ENCODE data around the gene AMPD3.

The AMPD3 gene

DNA sequence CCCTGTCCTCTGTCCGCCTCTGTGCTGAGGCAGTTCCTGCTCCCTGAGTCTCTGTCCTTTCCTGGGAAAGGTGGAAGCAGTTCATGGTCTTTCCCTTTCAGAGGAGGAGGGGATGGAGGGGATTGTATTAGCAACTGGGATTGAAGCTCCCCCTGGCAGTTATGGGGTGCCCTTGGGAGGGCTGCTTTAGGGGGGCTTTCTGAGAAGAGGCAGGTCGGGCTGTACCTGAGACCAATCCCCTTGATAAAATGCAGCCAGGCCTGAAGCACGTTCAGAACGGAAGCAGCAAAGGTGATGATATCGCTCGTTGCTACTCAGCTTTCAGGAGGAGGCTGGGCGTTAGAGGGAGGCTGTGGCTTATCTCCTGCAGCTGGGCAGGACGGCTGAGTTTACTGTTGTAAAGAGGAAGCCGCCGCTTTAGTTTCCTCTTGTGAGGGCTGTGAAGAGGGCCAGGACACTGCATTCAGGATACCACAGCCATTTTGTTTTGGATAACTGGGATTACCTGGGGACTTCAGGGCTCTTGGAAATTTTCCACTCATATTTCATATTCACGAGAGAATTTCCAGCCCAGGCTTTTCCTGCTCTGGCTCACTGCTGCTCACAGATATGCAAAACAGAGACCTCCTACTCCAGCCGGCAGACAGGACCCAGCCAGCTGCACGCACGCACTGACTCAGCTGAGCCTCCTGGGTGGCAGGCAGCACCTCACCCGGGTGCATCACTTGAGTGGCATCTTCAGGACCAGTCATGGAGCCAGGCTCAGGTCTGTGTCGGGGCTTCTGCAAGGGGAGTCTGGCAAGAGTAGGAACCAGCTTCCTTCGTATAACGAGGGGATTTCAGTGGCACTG, 798 bp downstream of the AMPD3 start:
- Histone ChIP-seq H2BK12ac (ENCODE audit: low read length in 2 of 2) (peak overlapping the region in 1 of 2 experiments; percentile 67), H3K18ac (ENCODE audit: low read depth in 1 of 2, low read length in 2 of 2) (peak overlapping the region; percentile 65 to 79), H4K8ac (ENCODE audit: low read length) (peak overlapping the region; percentile 76), H2BK5ac (ENCODE audit: low read depth, low read length, poor library complexity, severe bottlenecking) (no peak overlapping the region), H3K79me1 (replicated peaks; ENCODE audit: low read length, poor library complexity, severe bottlenecking) (peaks cover 23% of the 10 kb centered on the region), H3K36me3 (ENCODE audit: control insufficient read depth in 1 of 2, insufficient read depth in 2 of 2, low read depth in 1 of 2, low read length in 2 of 2) (peaks cover 0 to 3% of the 10 kb centered on the region in 2 experiments), H3K4me2 (ENCODE audit: low read length, poor library complexity, severe bottlenecking) (peak overlapping the region; percentile 17), H2BK120ac (ENCODE audit: low read depth, low read length) (peak overlapping the region; percentile 35), H3K27me3 (ENCODE audit: control insufficient read depth in 1 of 2, insufficient read depth in 1 of 2, low read length in 2 of 2) (no peaks in the 10 kb centered on the region), H3K4me1 (ENCODE audit: control insufficient read depth, insufficient read depth, low read depth, low read length) (peaks cover 38% of the 10 kb centered on the region), H3K9ac (ENCODE audit: low read length) (peak overlapping the region; percentile 90), H2BK15ac (ENCODE audit: low read depth, poor library complexity, severe bottlenecking) (peak overlapping the region; percentile 17), H2AFZ (ENCODE audit: low read depth, low read length) (peak overlapping the region; percentile 83), H3K14ac (ENCODE audit: low read length in 2 of 2) (peak overlapping the region in 1 of 2 experiments; percentile 19), H3K9me3 (ENCODE audit: control insufficient read depth, low read length) (no peaks in the 10 kb centered on the region), H3K4ac (ENCODE audit: low read depth in 1 of 2, low read length in 2 of 2) (peak overlapping the region; percentile 16 to 62), H3K27ac (ENCODE audit: low read length, poor library complexity, severe bottlenecking) (peak overlapping the region; percentile 73), H2AK5ac (ENCODE audit: low read length, severe bottlenecking) (peak overlapping the region; percentile 3), H4K91ac (ENCODE audit: low read length) (peak overlapping the region; percentile 56), H3K23ac (ENCODE audit: low read length in 2 of 2) (no peak overlapping the region), H3K4me3 (ENCODE audit: insufficient read depth in 1 of 2, low read depth in 1 of 2, low read length in 2 of 2) (peak overlapping the region in 1 of 2 experiments; percentile 81)
- peak; percentile 91 for DNase-seq
- WGBS = 11% methylated on average over 18 of the region's 18 CpGs

GRCh38 chr11:10456519-10456918, 1.5 kb downstream of the AMPD3 start:
- Histone ChIP-seq H3K9me3 (ENCODE audit: control insufficient read depth, low read length) (no peaks in the 10 kb centered on the region), H3K9ac (ENCODE audit: low read length) (peak overlapping the region; percentile 90), H2BK120ac (ENCODE audit: low read depth, low read length) (peak overlapping the region; percentile 35), H3K23ac (ENCODE audit: low read length in 2 of 2) (no peak overlapping the region), H2BK5ac (ENCODE audit: low read depth, low read length, poor library complexity, severe bottlenecking) (no peak overlapping the region), H4K8ac (ENCODE audit: low read length) (peak overlapping the region; percentile 1), H2AFZ (ENCODE audit: low read depth, low read length) (peak overlapping the region; percentile 83), H3K27me3 (ENCODE audit: control insufficient read depth in 1 of 2, insufficient read depth in 1 of 2, low read length in 2 of 2) (no peaks in the 10 kb centered on the region), H2BK15ac (ENCODE audit: low read depth, poor library complexity, severe bottlenecking) (no peak overlapping the region), H3K4ac (ENCODE audit: low read depth in 1 of 2, low read length in 2 of 2) (peak overlapping the region in 1 of 2 experiments; percentile 42), H2AK5ac (ENCODE audit: low read length, severe bottlenecking) (no peak overlapping the region), H3K4me2 (ENCODE audit: low read length, poor library complexity, severe bottlenecking) (peak overlapping the region; percentile 17), H3K4me3 (ENCODE audit: insufficient read depth in 1 of 2, low read depth in 1 of 2, low read length in 2 of 2) (peak overlapping the region in 1 of 2 experiments; percentile 81), H3K27ac (ENCODE audit: low read length, poor library complexity, severe bottlenecking) (peak overlapping the region; percentile 73), H3K79me1 (replicated peaks; ENCODE audit: low read length, poor library complexity, severe bottlenecking) (peaks cover 24% of the 10 kb centered on the region), H2BK12ac (ENCODE audit: low read length in 2 of 2) (peak overlapping the region; percentile 7 to 57), H3K4me1 (ENCODE audit: control insufficient read depth, insufficient read depth, low read depth, low read length) (peaks cover 38% of the 10 kb centered on the region), H4K91ac (ENCODE audit: low read length) (peak overlapping the region; percentile 56), H3K18ac (ENCODE audit: low read depth in 1 of 2, low read length in 2 of 2) (peak overlapping the region; percentile 52 to 79), H3K14ac (ENCODE audit: low read length in 2 of 2) (peak overlapping the region in 1 of 2 experiments; percentile 30), H3K36me3 (ENCODE audit: control insufficient read depth in 1 of 2, insufficient read depth in 2 of 2, low read depth in 1 of 2, low read length in 2 of 2) (peaks cover 3 to 9% of the 10 kb centered on the region in 2 experiments)
- DNase-seq = no peak
- WGBS = 82% methylated on average over 3 of the region's 3 CpGs

DNA sequence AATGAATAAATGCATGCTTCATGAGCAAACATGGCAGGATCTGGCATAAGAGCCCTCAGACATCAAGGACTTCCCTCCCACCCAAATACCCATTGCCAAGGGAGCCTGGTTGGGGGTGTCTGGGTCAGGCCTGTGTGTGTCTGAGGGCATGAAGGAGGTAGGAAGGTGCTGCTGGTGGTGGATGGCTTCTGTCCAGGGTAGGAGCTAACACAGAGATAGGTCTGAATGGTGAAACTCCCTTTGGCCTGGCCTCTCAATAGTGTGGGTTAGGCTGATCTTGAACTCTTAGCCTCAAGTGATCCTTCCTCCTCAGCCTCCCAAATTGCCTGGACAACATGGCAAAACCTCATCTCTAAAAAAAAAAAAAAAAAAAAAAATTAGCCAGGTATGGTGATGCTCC, 2.8 kb downstream of the AMPD3 start:
- H3K79me1 ChIP-seq (replicated peaks; ENCODE audit: low read length, poor library complexity, severe bottlenecking) = peaks cover 26% of the 10 kb centered on the region
- no peak for DNase-seq
- no peaks in the 10 kb centered on the region for H3K9me3 ChIP-seq (ENCODE audit: control insufficient read depth, low read length)
- H3K23ac ChIP-seq (ENCODE audit: low read length in 2 of 2) = peak overlapping the region in 1 of 2 experiments; percentile 23
- no peak overlapping the region for H2AFZ ChIP-seq (ENCODE audit: low read depth, low read length)
- no peak overlapping the region for H2AK5ac ChIP-seq (ENCODE audit: low read length, severe bottlenecking)
- no peak overlapping the region for H2BK15ac ChIP-seq (ENCODE audit: low read depth, poor library complexity, severe bottlenecking)
- peak overlapping the region in 1 of 2 experiments; percentile 34 for H3K4me3 ChIP-seq (ENCODE audit: insufficient read depth in 1 of 2, low read depth in 1 of 2, low read length in 2 of 2)
- no peak overlapping the region for H3K4ac ChIP-seq (ENCODE audit: low read depth in 1 of 2, low read length in 2 of 2)
- no peak overlapping the region for H3K27ac ChIP-seq (ENCODE audit: low read length, poor library complexity, severe bottlenecking)
- H3K14ac ChIP-seq (ENCODE audit: low read length in 2 of 2) = no peak overlapping the region
- H4K8ac ChIP-seq (ENCODE audit: low read length) = no peak overlapping the region
- no peak overlapping the region for H3K9ac ChIP-seq (ENCODE audit: low read length)
- H2BK120ac ChIP-seq (ENCODE audit: low read depth, low read length) = no peak overlapping the region
- H3K4me1 ChIP-seq (ENCODE audit: control insufficient read depth, insufficient read depth, low read depth, low read length) = peaks cover 36% of the 10 kb centered on the region
- H2BK5ac ChIP-seq (ENCODE audit: low read depth, low read length, poor library complexity, severe bottlenecking) = no peak overlapping the region
- H4K91ac ChIP-seq (ENCODE audit: low read length) = no peak overlapping the region
- H3K18ac ChIP-seq (ENCODE audit: low read depth in 1 of 2, low read length in 2 of 2) = no peak overlapping the region
- H3K36me3 ChIP-seq (ENCODE audit: control insufficient read depth in 1 of 2, insufficient read depth in 2 of 2, low read depth in 1 of 2, low read length in 2 of 2) = peaks cover 12 to 23% of the 10 kb centered on the region in 2 experiments
- no peaks in the 10 kb centered on the region for H3K27me3 ChIP-seq (ENCODE audit: control insufficient read depth in 1 of 2, insufficient read depth in 1 of 2, low read length in 2 of 2)
- no peak overlapping the region for H3K4me2 ChIP-seq (ENCODE audit: low read length, poor library complexity, severe bottlenecking)
- peak overlapping the region; percentile 8 to 54 for H2BK12ac ChIP-seq (ENCODE audit: low read length in 2 of 2)
